ENCODE results near the gene EXO5.
"Not testable (repeated sequence)": the region's sequence is repeated elsewhere in the genome, so short reads cannot be mapped to it uniquely, and the experiment has no call there.

Gene EXO5

GRCh38 chr1:40554807-40555206 lies 46.2 kb downstream of the EXO5 start:
- DNase-seq = not testable (repeated sequence)

- DNase-seq = no peak
These were observed 47.6 kb downstream of the EXO5 start for GRCh38 chr1:40556121-40556520.

GRCh38 chr1:40558241-40558640 lies 49.7 kb downstream of the EXO5 start:
- not testable (repeated sequence) for DNase-seq

- DNase-seq = no peak
These were observed 53.6 kb downstream of the EXO5 start for GRCh38 chr1:40562185-40562584.

- no peak for DNase-seq
These were observed 54.7 kb downstream of the EXO5 start for GRCh38 chr1:40563266-40563665.

GRCh38 chr1:40564506-40564905 lies 55.9 kb downstream of the EXO5 start:
- no peak for DNase-seq

GRCh38 chr1:40564913-40565312 lies 56.3 kb downstream of the EXO5 start:
- DNase-seq = no peak

All from DMS153 (cell line).